HepG2 (cell line): ENCODE measurements around the gene FAM118B. TPM values are rescaled to one million over a fixed set of nuclear protein-coding genes. Genes with fewer than 3 reads are reported as not detected.

Source experiments
- CHD2 ChIP-seq: IDR thresholded peaks from 2 replicates; pipeline ENCODE4 v1.6.1; 2011; ENCODE audit warnings: low read depth, low read length, improper control_type of control experiment
- MAFK ChIP-seq, 2 experiments: IDR thresholded peaks in 1 of 2; conservative IDR thresholded peaks in 1 of 2; 2 replicates each; pipeline ENCODE4 v1.6.1; 2011; ENCODE audit warnings: improper control_type of control experiment in 2 of 2, low read length in 2 of 2
- NAIF1 ChIP-seq: sonication (generic); formaldehyde crosslinking; IDR thresholded peaks from 2 replicates; pipeline ENCODE4 v1.5.0; 2020; ENCODE audit warnings: mild to moderate bottlenecking, missing genetic modification reagents, borderline replicate concordance
- PBX2 ChIP-seq: IDR thresholded peaks from 2 replicates; pipeline ENCODE4 v1.6.1; 2016; ENCODE audit warnings: control low read depth
- PTBP1 ChIP-seq: fragments of 200-400 bp; formaldehyde crosslinking; IDR thresholded peaks from 2 replicates; pipeline ENCODE4 v1.6.1; 2018; ENCODE audit warnings: low read length, low read depth; ENCODE audit not compliant: poor library complexity, severe bottlenecking
- SMARCC2 ChIP-seq: fragments of 450-650 bp; IDR thresholded peaks from 2 replicates; pipeline ENCODE4 v1.6.1; 2017; ENCODE audit warnings: antibody characterized with exemption, mild to moderate bottlenecking
- SRSF4 ChIP-seq: fragments of 200-400 bp; formaldehyde crosslinking; IDR thresholded peaks from one replicate; pipeline ENCODE4 v1.6.1; 2018; ENCODE audit warnings: mild to moderate bottlenecking, low read depth, low read length, moderate library complexity; ENCODE audit not compliant: poor library complexity, severe bottlenecking
- TOPORS ChIP-seq: sonication (generic); formaldehyde crosslinking; IDR thresholded peaks from 2 replicates; pipeline ENCODE4 v1.8.0; 2023; ENCODE audit warnings: mild to moderate bottlenecking, missing genetic modification reagents
- YEATS2 ChIP-seq: sonication (generic); formaldehyde crosslinking; IDR thresholded peaks from 2 replicates; pipeline ENCODE4 v1.4.0; 2020; ENCODE audit warnings: missing genetic modification reagents, borderline replicate concordance
- YY1 ChIP-seq: IDR thresholded peaks from 2 replicates; pipeline ENCODE4 v1.6.1; 2011; ENCODE audit warnings: low read length, low read depth, moderate library complexity, mild to moderate bottlenecking; ENCODE audit not compliant: insufficient read depth, insufficient replicate concordance
- ZBTB14 ChIP-seq: sonication (generic); formaldehyde crosslinking; IDR thresholded peaks from 2 replicates; pipeline ENCODE4 v1.4.0; 2020; ENCODE audit warnings: missing genetic modification reagents
- ZHX2 ChIP-seq, 2 experiments: sonication (generic) in 1 of 2; formaldehyde crosslinking in 1 of 2; IDR thresholded peaks; 2 replicates each; pipeline versions ENCODE4 v1.6.1 to v1.9.0; 2014 to 2022; ENCODE audit warnings: antibody characterized with exemption in 1 of 2, borderline replicate concordance in 1 of 2, inconsistent platforms in 1 of 2, low read depth in 1 of 2, missing genetic modification reagents in 1 of 2
- ZNF12 ChIP-seq: sonication (generic); formaldehyde crosslinking; IDR thresholded peaks from 2 replicates; pipeline ENCODE4 v1.5.0; 2020; ENCODE audit warnings: missing genetic modification reagents
- ZNF138 ChIP-seq: sonication (generic); formaldehyde crosslinking; IDR thresholded peaks from 2 replicates; pipeline ENCODE4 v1.5.0; 2020; ENCODE audit warnings: mild to moderate bottlenecking, low read depth, missing genetic modification reagents
- ZNF263 ChIP-seq: sonication (generic); formaldehyde crosslinking; IDR thresholded peaks from 2 replicates; pipeline ENCODE4 v1.4.0; 2020; ENCODE audit warnings: missing genetic modification reagents
- ZNF382 ChIP-seq: sonication (generic); formaldehyde crosslinking; IDR thresholded peaks from 2 replicates; pipeline ENCODE4 v1.5.0; 2020; ENCODE audit warnings: missing genetic modification reagents, mild to moderate bottlenecking, borderline replicate concordance
- ZNF431 ChIP-seq: sonication (generic); formaldehyde crosslinking; IDR thresholded peaks from 2 replicates; pipeline ENCODE4 v1.9.0; 2022; ENCODE audit warnings: missing genetic modification reagents, low read depth, mild to moderate bottlenecking, borderline replicate concordance
- ZNF552 ChIP-seq: sonication (generic); formaldehyde crosslinking; IDR thresholded peaks from 2 replicates; pipeline ENCODE4 v1.9.0; 2022; ENCODE audit warnings: missing genetic modification reagents, mild to moderate bottlenecking, borderline replicate concordance
- ZNF564 ChIP-seq: sonication (generic); formaldehyde crosslinking; IDR thresholded peaks from 2 replicates; pipeline ENCODE4 v1.8.1; 2023; ENCODE audit warnings: mild to moderate bottlenecking, missing genetic modification reagents
- ZNF652 ChIP-seq: IDR thresholded peaks from 2 replicates; pipeline ENCODE4 v1.6.1; 2016; ENCODE audit warnings: low read depth, borderline replicate concordance
- polyA plus RNA-seq, 8 experiments: library from polyadenylated mRNA; depleted of rRNA in 3 of 8; stranded (reverse) in 7 of 8; unstranded in 1 of 8; fragments of >200 nt; fragmentation: Illumina TruSeq in 4 of 8; extraction: Trizol in 4 of 8; gene quantifications; 2 replicates each; pipeline versions ENCODE4 v1.2.1 to v1.2.3, GENCODE V29; 2011 to 2016; ENCODE audit warnings: low read depth in 4 of 8, missing spikeins in 1 of 8, mixed read lengths in 1 of 8; ENCODE audit not compliant: insufficient read depth in 1 of 8
- total RNA-seq, 5 experiments: library from RNA; depleted of rRNA; stranded (reverse); fragments of >200 nt; fragmentation: Illumina TruSeq; extraction: Trizol; gene quantifications; 2 replicates each; pipeline ENCODE4 v1.2.3, GENCODE V29; 2016; ENCODE audit warnings: low read depth in 1 of 5

FAM118B gene
- total and polyA plus RNA-seq, 2 of the 13 experiments (the other 11 are each of a cell fraction or from before 2014, with no cell fraction given), result 10.2 to 25.7 TPM

- no peak; the same call in 1 of the 2 replicates for TF ChIP-seq NAIF1
- TF ChIP-seq ZNF263 (CRISPR knock-in tag), result peak; percentile 47
- TF ChIP-seq ZNF12 (CRISPR knock-in tag), result peak; percentile 74; the same call in 1 of the 2 replicates
- peak; percentile 91 for TF ChIP-seq YEATS2 (CRISPR knock-in tag)
- TF ChIP-seq PTBP1, result no peak
- no peak; the same call in 1 of the 2 replicates for TF ChIP-seq CHD2
- TF ChIP-seq ZHX2 (IDR thresholded peaks at IDR 0.05; ENCODE audit: low read depth), result no peak; the same call in 1 of the 2 replicates
- no peak; the same call in 1 of the 2 replicates for TF ChIP-seq ZHX2 (CRISPR knock-in tag; IDR thresholded peaks at IDR 0.05; ENCODE audit: borderline replicate concordance)
- TF ChIP-seq ZNF564 (CRISPR knock-in tag), result peak; percentile 84; the same call in 1 of the 2 replicates
- TF ChIP-seq ZNF652, result no peak
- TF ChIP-seq ZNF138 (CRISPR knock-in tag), result no peak; the same call in 1 of the 2 replicates
- peak; percentile 94 for TF ChIP-seq YY1
- TF ChIP-seq ZNF552 (CRISPR knock-in tag), result peak; percentile 71; the same call in 1 of the 2 replicates
- TF ChIP-seq MAFK (conservative IDR thresholded peaks at IDR 0.05 in 1 of 2, IDR thresholded peaks at IDR 0.05 in 1 of 2; ENCODE audit: low read length in 2 of 2), result no peak
- no peak for TF ChIP-seq ZNF382 (CRISPR knock-in tag)
- TF ChIP-seq PBX2 (CRISPR knock-in tag), result no peak
- no peak for TF ChIP-seq SRSF4
- TF ChIP-seq TOPORS (CRISPR knock-in tag), result peak; percentile 52; the same call in 1 of the 2 replicates
- peak; percentile 47 for TF ChIP-seq ZBTB14 (CRISPR knock-in tag)
- TF ChIP-seq ZNF431 (CRISPR knock-in tag), result peak; percentile 47; the same call in 1 of the 2 replicates
- TF ChIP-seq SMARCC2, result no peak
Observed at GRCh38 chr11:126303623-126304456, 92.3 kb downstream of the FAM118B start, which contains the start of gene DCPS (continued).
